ENCODE data around the gene ISG15.
"Not testable (repeated sequence)": the region's sequence is repeated elsewhere in the genome, so short reads cannot be mapped to it uniquely, and the experiment has no call there.

Gene ISG15

GRCh38 chr1:1013922-1014648, 788 bp downstream of the ISG15 start:
- no peak for DNase-seq

GRCh38 chr1:1014799-1015681, 1.7 kb downstream of the ISG15 start:
- DNase-seq = no peak

GRCh38 chr1:1017397-1018320, 4.4 kb downstream of the ISG15 start:
- DNase-seq = not testable (repeated sequence)

- not testable (repeated sequence) for DNase-seq
Measured at GRCh38 chr1:1018321-1018685, 5.0 kb downstream of the ISG15 start.

- peak; percentile 69 for DNase-seq
Measured at GRCh38 chr1:1019122-1019999, 6.1 kb downstream of the ISG15 start.

GRCh38 chr1:1020000-1020404, 6.7 kb downstream of the ISG15 start, which contains the start of gene AGRN:
TSS of gene AGRN (plus strand) at chr1:1020120. CDS start at chr1:1020173, 53 bp downstream.
- no peak for DNase-seq

- DNase-seq = no peak
Measured at GRCh38 chr1:1020415-1021009, 7.2 kb downstream of the ISG15 start.

- DNase-seq = no peak
Measured at GRCh38 chr1:1021010-1021919, 8.0 kb downstream of the ISG15 start.

GRCh38 chr1:1021920-1022259, 8.6 kb downstream of the ISG15 start:
- DNase-seq = no peak

- DNase-seq = no peak
Measured at GRCh38 chr1:1022302-1023009, 9.2 kb downstream of the ISG15 start.

- no peak for DNase-seq
Measured at GRCh38 chr1:1023700-1024099, 10.4 kb downstream of the ISG15 start.

GRCh38 chr1:1024149-1024770, 11.0 kb downstream of the ISG15 start:
- no peak for DNase-seq

GRCh38 chr1:1024771-1025699, 11.7 kb downstream of the ISG15 start:
- DNase-seq = no peak

- DNase-seq = no peak
Measured at GRCh38 chr1:1025730-1026129, 12.4 kb downstream of the ISG15 start.

- no peak for DNase-seq
Measured at GRCh38 chr1:1026599-1027413, 13.5 kb downstream of the ISG15 start.

GRCh38 chr1:1027791-1028190, 14.5 kb downstream of the ISG15 start:
- DNase-seq = no peak

Data from activated gamma-delta T cell (primary cell).